GM18868 (cell line): ENCODE data around the gene RAB27B.

ENCODE experiments used
- ATAC-seq: cut with Tn5 transposase; IDR thresholded peaks from one replicate; pipeline ENCODE4 v1.9.1; 2021; ENCODE audit warnings: mild to moderate bottlenecking, moderate library complexity; ENCODE audit not compliant: unreplicated experiment

The RAB27B gene

GRCh38 chr18:54906331-54907185, 78.3 kb downstream of the RAB27B start:
- ATAC-seq = no peak

GRCh38 chr18:54909538-54909937, 81.3 kb downstream of the RAB27B start:
- no peak for ATAC-seq

GRCh38 chr18:54910161-54910919, 82.1 kb downstream of the RAB27B start:
- no peak for ATAC-seq

- no peak for ATAC-seq
Observed at GRCh38 chr18:54911551-54911950, 83.3 kb downstream of the RAB27B start.

GRCh38 chr18:54914816-54915215, 86.5 kb downstream of the RAB27B start:
- no peak for ATAC-seq

- ATAC-seq = no peak
Observed at GRCh38 chr18:54916507-54916906, 88.2 kb downstream of the RAB27B start.

GRCh38 chr18:54918060-54918459, 89.8 kb downstream of the RAB27B start:
- ATAC-seq = no peak

- ATAC-seq = no peak
Observed at GRCh38 chr18:54919412-54919811, 91.1 kb downstream of the RAB27B start.

GRCh38 chr18:54923339-54923956, 95.2 kb downstream of the RAB27B start:
- ATAC-seq = no peak

- ATAC-seq = no peak
Observed at GRCh38 chr18:54924948-54925347, 96.7 kb downstream of the RAB27B start.

GRCh38 chr18:54926593-54927325, 98.5 kb downstream of the RAB27B start:
- no peak for ATAC-seq

GRCh38 chr18:54928236-54928635, 100.0 kb downstream of the RAB27B start:
- no peak for ATAC-seq

GRCh38 chr18:54931152-54931551, 102.9 kb downstream of the RAB27B start:
- ATAC-seq = no peak

- no peak for ATAC-seq
Observed at GRCh38 chr18:54932472-54932871, 104.2 kb downstream of the RAB27B start.

GRCh38 chr18:54938506-54938905, 110.2 kb downstream of the RAB27B start:
- no peak for ATAC-seq

- no peak for ATAC-seq
Observed at GRCh38 chr18:54939361-54939917, 111.2 kb downstream of the RAB27B start.

GRCh38 chr18:54942144-54942543, 113.9 kb downstream of the RAB27B start:
- ATAC-seq = no peak

GRCh38 chr18:54942569-54942968, 114.3 kb downstream of the RAB27B start:
- no peak for ATAC-seq
